ENCODE results near the gene FCN1.

FCN1 gene

DNA sequence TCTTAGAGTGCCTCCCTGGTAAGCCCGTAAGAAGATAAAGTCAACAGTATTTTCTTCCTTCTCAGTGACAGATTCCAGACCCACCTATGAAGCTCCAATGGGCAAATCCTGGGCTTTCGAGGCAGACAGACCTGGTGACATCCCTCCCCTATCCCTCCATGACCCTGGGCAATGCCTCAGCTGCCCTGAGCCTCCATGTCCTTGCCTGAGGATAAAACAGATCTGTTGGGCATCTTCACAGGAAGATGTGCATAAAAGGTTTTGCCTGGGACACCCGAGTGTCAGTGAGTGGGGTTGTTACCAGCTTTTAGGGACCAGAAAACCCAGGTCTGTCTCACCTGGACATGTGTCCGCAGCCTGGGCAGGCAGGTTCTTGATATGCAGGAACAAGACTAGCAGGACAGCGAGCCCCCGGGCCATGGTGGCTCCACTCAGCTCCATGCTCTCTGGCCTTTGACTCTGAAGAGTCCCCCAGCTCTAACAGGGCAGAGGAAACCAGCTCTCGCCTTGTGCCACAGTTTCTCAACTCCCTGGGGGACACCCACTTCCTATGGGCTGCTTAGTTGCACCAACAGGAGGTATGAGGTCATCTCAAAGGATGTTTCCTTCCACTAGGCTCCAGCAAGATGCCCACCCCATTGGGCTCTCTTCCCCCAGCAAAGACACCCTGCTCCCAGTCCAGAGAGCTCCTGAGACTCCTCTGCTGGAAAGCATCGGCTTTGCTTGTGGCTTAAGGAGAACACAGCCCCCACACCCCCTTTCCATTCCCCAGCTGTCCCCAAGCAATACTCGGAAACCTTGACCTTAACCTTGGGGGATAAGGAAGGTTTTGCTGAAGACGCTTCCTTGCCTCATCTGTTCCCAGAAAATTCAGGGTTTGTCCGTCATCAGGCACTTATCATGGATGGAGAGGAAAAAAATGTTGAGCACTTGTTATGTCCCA, at the start of gene FCN1:
TSS of gene FCN1 (minus strand) at position 482 of the 943 bp plus-strand sequence. CDS start at position 441, 41 bp downstream.
- Histone ChIP-seq H3K27ac (ENCODE audit: low read depth, low read length) (no peak within 1 kb of the TSS), H3K36me3 (ENCODE audit: control insufficient read depth, insufficient read depth, low read length) (no peaks in the 10 kb centered on the region), H3K4me1 (ENCODE audit: control insufficient read depth, insufficient read depth, low read length) (no peaks in the 10 kb centered on the region), H3K9me3 (ENCODE audit: control insufficient read depth, insufficient read depth, low read depth, low read length) (0 out of 2 replicates have a peak, but pooled peaks cover 3% of the 10 kb centered on the region), H3K9ac (ENCODE audit: low read length) (no peak within 1 kb of the TSS), H3K27me3 (ENCODE audit: control insufficient read depth, insufficient read depth, low read length) (no peaks in the 10 kb centered on the region), H3K4me3 (ENCODE audit: low read depth, low read length) (no peak within 1 kb of the TSS)

DNA sequence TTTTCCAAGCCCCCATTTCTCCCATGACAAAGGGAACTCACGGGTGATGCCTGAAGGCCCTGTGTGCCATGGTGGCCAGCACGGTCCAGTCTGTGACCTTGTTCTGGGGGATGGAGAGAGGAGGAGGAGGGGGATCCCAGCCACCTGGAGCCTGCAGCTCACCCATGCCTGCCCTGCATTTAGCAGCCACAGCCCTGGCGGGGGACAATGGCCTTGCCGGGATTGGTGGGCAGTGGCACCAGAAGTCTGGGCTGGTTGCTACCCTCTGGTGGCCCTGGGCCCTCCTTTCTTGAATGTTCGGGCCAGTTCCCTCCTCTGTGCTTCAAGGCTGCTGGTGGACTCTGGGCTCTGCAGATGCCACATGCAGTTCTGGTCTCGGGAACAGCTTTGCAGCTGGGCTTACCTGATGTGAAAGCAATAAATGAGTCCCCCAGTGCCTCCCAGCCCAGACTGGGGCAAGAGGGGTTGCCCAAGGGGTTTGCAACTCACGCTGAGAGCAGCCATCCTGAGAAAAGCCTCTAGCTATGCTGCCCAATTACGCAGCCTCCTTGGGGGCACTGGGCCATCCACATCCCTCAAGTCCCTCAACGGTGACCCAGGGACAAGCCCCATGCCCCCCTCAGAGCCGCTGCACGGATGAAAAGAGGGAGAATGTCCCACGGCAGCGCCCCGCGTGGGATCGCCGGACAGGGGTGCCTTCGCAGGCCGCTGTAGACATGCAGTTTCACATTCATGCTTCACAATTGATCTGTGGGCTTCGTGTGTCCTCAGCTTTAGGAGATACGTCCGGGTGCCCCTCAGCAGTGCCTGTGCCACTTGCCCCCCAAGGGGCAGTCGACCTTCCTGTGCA, 49.2 kb upstream of the FCN1 start:
- Histone ChIP-seq H3K4me3 (ENCODE audit: low read depth, low read length) (no peak overlapping the region), H3K9ac (ENCODE audit: low read length) (no peak overlapping the region), H3K36me3 (ENCODE audit: control insufficient read depth, insufficient read depth, low read length) (no peaks in the 10 kb centered on the region), H3K27me3 (ENCODE audit: control insufficient read depth, insufficient read depth, low read length) (peaks cover 11% of the 10 kb centered on the region; the same call in 1 of the 2 replicates), H3K27ac (ENCODE audit: low read depth, low read length) (no peak overlapping the region), H3K4me1 (ENCODE audit: control insufficient read depth, insufficient read depth, low read length) (peaks cover 10% of the 10 kb centered on the region; the same call in 1 of the 2 replicates), H3K9me3 (ENCODE audit: control insufficient read depth, insufficient read depth, low read depth, low read length) (no peaks in the 10 kb centered on the region)

DNA sequence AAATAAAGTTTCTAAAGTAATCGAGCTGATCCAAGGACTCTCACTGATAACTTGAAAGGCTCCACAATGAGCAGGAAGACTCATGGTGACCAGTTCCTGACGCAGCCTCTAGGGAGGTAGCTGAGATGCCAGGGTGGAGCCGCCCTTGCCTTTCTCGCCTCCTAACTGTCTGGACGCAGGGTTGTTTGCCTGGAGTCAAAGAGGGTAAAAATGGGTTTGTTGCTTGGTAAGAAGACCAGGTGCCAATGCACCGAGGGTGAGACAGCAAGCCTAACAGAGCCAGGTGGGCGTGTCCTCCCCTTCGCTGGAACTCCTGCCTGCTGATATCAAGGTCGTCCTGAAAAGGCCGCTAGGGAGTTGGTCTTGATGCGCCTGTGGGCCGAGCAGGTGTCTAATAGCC, 48.6 kb upstream of the FCN1 start:
- Histone ChIP-seq H3K4me3 (ENCODE audit: low read depth, low read length) (no peak overlapping the region), H3K36me3 (ENCODE audit: control insufficient read depth, insufficient read depth, low read length) (no peaks in the 10 kb centered on the region), H3K4me1 (ENCODE audit: control insufficient read depth, insufficient read depth, low read length) (peaks cover 10% of the 10 kb centered on the region; the same call in 1 of the 2 replicates), H3K27me3 (ENCODE audit: control insufficient read depth, insufficient read depth, low read length) (peaks cover 9% of the 10 kb centered on the region; the same call in 1 of the 2 replicates), H3K9me3 (ENCODE audit: control insufficient read depth, insufficient read depth, low read depth, low read length) (no peaks in the 10 kb centered on the region), H3K27ac (ENCODE audit: low read depth, low read length) (no peak overlapping the region), H3K9ac (ENCODE audit: low read length) (no peak overlapping the region)

DNA sequence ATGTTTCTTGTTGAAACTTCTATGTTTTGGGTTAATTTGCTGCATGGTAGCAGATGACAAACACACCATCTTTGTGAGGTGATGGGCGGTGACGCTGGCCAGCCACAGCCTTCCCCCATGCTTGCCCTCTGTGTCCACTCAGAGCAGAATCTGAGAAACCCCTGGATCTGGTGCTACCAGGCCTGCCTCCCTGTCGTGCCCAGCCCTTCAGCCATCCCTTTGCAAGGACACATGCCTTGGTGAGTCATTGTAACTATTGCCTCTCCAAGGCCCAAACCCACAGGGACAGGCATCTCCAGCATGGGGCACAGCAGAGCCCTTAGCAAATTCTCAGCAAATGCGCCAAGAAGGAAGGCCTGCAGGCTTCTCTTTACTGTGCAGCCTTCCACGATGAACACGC, 48.1 kb upstream of the FCN1 start:
- Histone ChIP-seq H3K4me3 (ENCODE audit: low read depth, low read length) (no peak overlapping the region), H3K9ac (ENCODE audit: low read length) (no peak overlapping the region), H3K9me3 (ENCODE audit: control insufficient read depth, insufficient read depth, low read depth, low read length) (no peaks in the 10 kb centered on the region), H3K27ac (ENCODE audit: low read depth, low read length) (no peak overlapping the region), H3K4me1 (ENCODE audit: control insufficient read depth, insufficient read depth, low read length) (peaks cover 10% of the 10 kb centered on the region; the same call in 1 of the 2 replicates), H3K27me3 (ENCODE audit: control insufficient read depth, insufficient read depth, low read length) (peaks cover 9% of the 10 kb centered on the region; the same call in 1 of the 2 replicates), H3K36me3 (ENCODE audit: control insufficient read depth, insufficient read depth, low read length) (no peaks in the 10 kb centered on the region)

DNA sequence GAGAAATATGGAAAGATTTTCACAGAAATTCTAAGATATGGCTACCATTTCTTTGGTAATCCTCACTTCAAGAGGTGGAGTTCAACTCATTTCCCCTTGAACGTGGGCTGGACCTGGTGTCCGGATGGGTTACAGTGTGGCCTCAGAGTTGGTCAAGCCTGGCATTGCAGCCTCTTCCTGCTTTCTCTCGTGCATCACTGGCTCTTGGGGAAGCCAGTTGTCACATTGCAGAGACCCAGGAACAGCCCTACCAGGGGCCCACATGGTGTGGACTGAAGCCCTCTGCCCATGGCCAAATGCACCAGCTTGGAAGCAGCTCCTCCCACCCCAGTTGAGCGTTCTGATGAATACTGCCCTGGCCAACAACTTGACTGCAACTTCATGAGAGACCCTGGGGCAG, 47.7 kb upstream of the FCN1 start:
- Histone ChIP-seq H3K36me3 (ENCODE audit: control insufficient read depth, insufficient read depth, low read length) (no peaks in the 10 kb centered on the region), H3K9ac (ENCODE audit: low read length) (no peak overlapping the region), H3K27ac (ENCODE audit: low read depth, low read length) (no peak overlapping the region), H3K9me3 (ENCODE audit: control insufficient read depth, insufficient read depth, low read depth, low read length) (no peaks in the 10 kb centered on the region), H3K27me3 (ENCODE audit: control insufficient read depth, insufficient read depth, low read length) (peaks cover 9% of the 10 kb centered on the region; the same call in 1 of the 2 replicates), H3K4me3 (ENCODE audit: low read depth, low read length) (no peak overlapping the region), H3K4me1 (ENCODE audit: control insufficient read depth, insufficient read depth, low read length) (peaks cover 10% of the 10 kb centered on the region; the same call in 1 of the 2 replicates)

DNA sequence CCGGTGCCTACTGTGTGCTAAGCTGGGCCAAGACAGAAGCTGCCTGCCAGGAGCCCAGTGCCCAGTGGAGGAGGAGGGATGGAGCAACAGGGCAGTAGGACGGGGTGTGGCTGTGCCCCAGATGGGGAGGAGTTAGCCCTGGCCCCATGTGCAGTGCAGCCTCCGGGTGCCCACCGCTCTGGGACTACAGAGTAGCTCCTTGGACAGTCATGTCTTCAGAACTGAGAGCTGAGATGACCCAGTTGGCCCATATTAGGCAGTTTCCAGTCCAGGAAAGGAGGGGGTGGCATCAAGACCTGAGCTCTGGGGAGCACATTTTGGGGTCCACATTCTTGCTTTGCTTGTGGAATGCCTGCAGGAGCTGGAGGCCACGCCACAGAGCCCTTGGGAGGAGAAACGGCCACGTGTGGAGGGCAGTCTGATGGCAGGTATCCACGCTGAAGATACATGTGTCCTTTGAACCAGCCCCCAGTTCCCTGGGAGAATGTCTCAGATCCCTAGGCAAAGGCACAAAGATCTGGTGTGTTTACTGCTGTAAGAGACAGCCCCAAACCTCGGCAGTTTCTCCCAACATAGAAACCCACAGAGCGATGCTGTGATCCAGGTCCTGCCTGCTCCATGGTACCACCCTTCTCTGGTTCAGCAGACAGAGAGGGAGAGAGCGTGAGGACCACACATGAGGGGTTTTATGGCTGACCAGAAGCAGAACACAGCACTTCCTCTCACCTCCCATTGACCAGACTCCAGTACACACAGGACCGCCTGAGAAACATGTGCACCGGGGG, 46.8 kb upstream of the FCN1 start:
- H3K36me3 ChIP-seq (ENCODE audit: control insufficient read depth, insufficient read depth, low read length) = no peaks in the 10 kb centered on the region
- peaks cover 10% of the 10 kb centered on the region; the same call in 1 of the 2 replicates for H3K4me1 ChIP-seq (ENCODE audit: control insufficient read depth, insufficient read depth, low read length)
- peaks cover 7% of the 10 kb centered on the region; the same call in 1 of the 2 replicates for H3K27me3 ChIP-seq (ENCODE audit: control insufficient read depth, insufficient read depth, low read length)
- no peaks in the 10 kb centered on the region for H3K9me3 ChIP-seq (ENCODE audit: control insufficient read depth, insufficient read depth, low read depth, low read length)
- no peak overlapping the region for H3K27ac ChIP-seq (ENCODE audit: low read depth, low read length)
- no peak overlapping the region for H3K9ac ChIP-seq (ENCODE audit: low read length)
- H3K4me3 ChIP-seq (ENCODE audit: low read depth, low read length) = no peak overlapping the region

DNA sequence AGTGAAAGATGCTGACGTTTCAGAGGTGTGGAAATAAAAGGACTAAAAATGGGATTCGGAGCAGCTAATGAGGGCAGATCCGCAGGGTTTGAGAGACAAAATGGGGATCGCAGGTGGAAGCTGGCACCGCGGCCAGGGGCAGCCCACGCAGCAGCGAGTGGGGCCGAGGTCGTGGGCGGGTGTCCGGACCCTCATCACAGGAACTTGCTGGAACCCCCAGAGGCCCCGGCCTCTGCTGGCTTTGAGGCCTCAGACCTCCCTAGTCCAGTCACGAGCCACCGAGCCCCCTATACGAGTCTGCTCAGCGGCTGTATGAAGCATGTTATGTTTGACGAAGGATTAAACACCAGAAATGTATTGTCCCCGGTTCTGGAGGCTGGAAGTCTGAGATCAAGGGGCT, 45.8 kb upstream of the FCN1 start:
- Histone ChIP-seq H3K4me3 (ENCODE audit: low read depth, low read length) (no peak overlapping the region), H3K9ac (ENCODE audit: low read length) (no peak overlapping the region), H3K4me1 (ENCODE audit: control insufficient read depth, insufficient read depth, low read length) (peaks cover 10% of the 10 kb centered on the region; the same call in 1 of the 2 replicates), H3K36me3 (ENCODE audit: control insufficient read depth, insufficient read depth, low read length) (no peaks in the 10 kb centered on the region), H3K27me3 (ENCODE audit: control insufficient read depth, insufficient read depth, low read length) (no peaks in the 10 kb centered on the region), H3K27ac (ENCODE audit: low read depth, low read length) (no peak overlapping the region), H3K9me3 (ENCODE audit: control insufficient read depth, insufficient read depth, low read depth, low read length) (peaks cover 3% of the 10 kb centered on the region; the same call in 1 of the 2 replicates)

DNA sequence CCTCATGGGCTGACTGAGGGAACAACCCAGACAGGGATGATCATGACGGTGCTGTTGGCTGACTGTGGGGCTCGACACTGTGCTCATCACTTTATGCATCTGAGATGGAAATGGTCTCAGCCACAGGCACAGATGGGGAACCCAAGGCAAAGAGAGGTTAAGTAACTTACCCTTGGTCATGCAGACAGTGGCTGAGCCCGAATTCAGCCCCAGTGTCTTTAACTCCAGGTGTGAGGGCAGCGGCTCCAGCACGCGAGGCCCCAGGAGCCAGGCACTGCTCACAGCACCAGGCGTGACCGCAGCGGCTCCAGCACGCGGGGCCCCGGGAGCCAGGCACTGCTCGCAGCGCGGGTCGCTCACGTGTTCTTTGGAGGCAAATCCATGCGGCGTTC, 45.3 kb upstream of the FCN1 start:
- H3K27ac ChIP-seq (ENCODE audit: low read depth, low read length) = no peak overlapping the region
- H3K27me3 ChIP-seq (ENCODE audit: control insufficient read depth, insufficient read depth, low read length) = no peaks in the 10 kb centered on the region
- no peak overlapping the region for H3K9ac ChIP-seq (ENCODE audit: low read length)
- H3K9me3 ChIP-seq (ENCODE audit: control insufficient read depth, insufficient read depth, low read depth, low read length) = peaks cover 7% of the 10 kb centered on the region; the same call in 1 of the 2 replicates
- no peak overlapping the region for H3K4me3 ChIP-seq (ENCODE audit: low read depth, low read length)
- peaks cover 6% of the 10 kb centered on the region; the same call in 1 of the 2 replicates for H3K4me1 ChIP-seq (ENCODE audit: control insufficient read depth, insufficient read depth, low read length)
- no peaks in the 10 kb centered on the region for H3K36me3 ChIP-seq (ENCODE audit: control insufficient read depth, insufficient read depth, low read length)

DNA sequence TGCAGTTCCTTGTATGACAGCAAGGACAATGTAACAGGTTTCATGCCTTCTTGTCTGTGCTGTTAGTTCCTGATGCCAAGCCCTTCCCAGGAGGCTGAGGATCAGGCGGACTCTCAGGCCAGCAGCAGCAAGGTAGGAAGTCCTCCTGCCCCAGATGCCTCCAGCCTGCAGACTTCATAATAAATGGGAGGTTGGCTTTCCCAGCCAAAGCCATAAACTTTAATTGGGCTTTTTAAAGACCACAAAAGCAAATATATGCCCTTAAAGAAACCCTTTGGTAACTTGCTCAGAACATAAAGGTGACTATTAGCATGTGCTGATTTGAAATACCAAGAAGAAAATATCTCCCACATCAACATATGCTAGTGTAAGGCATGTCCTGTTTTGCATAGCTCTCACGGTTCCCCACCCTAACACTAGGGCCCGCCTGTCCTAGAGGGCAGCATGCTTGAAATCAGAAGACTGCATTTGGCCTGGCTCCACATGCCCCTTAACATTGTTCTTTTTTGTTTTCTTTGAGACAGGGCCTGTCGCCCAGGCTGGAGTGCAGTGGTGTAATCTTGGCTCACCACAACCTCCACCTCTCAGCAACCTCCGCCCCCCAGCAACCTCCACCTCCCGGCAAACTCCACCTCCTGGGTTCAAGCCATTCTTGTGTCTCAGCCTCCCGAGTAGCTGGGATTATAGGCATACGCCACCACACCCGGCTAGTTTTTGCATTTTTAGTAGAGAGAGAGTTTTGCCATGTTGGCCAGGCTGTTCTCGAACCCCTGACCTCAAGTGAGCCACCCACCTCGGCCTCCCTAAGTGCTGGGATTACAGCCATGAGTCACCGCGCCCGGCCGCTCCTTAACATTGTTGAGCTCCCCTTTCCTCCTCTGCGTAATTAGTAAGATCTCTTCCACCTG, 44.6 kb upstream of the FCN1 start:
- Histone ChIP-seq H3K9ac (ENCODE audit: low read length) (no peak overlapping the region), H3K4me1 (ENCODE audit: control insufficient read depth, insufficient read depth, low read length) (peaks cover under 1% of the 10 kb centered on the region; the same call in 1 of the 2 replicates), H3K9me3 (ENCODE audit: control insufficient read depth, insufficient read depth, low read depth, low read length) (peaks cover 7% of the 10 kb centered on the region; the same call in 1 of the 2 replicates), H3K27me3 (ENCODE audit: control insufficient read depth, insufficient read depth, low read length) (no peaks in the 10 kb centered on the region), H3K4me3 (ENCODE audit: low read depth, low read length) (no peak overlapping the region), H3K27ac (ENCODE audit: low read depth, low read length) (no peak overlapping the region), H3K36me3 (ENCODE audit: control insufficient read depth, insufficient read depth, low read length) (no peaks in the 10 kb centered on the region)
